Glomerular endothelial cell (primary cell): Measurements from ENCODE around the gene LAMB3. TPM values are rescaled to one million over a fixed set of nuclear protein-coding genes. Genes with fewer than 3 reads are reported as not detected.

Experiments used
- DNase-seq: peaks from one replicate; pipeline ENCODE4 v3.0.0-alpha.2; 2011; ENCODE audit warnings: low read depth, low spot score; ENCODE audit errors: extremely low read depth
- total RNA-seq: library from RNA; depleted of rRNA; stranded (reverse); fragments of >200 nt; gene quantifications from 2 replicates; pipeline ENCODE4 v1.2.3, GENCODE V29; 2015

LAMB3 gene
- total RNA-seq, 1 donor from 2014 or later: 24.5 TPM

DNA sequence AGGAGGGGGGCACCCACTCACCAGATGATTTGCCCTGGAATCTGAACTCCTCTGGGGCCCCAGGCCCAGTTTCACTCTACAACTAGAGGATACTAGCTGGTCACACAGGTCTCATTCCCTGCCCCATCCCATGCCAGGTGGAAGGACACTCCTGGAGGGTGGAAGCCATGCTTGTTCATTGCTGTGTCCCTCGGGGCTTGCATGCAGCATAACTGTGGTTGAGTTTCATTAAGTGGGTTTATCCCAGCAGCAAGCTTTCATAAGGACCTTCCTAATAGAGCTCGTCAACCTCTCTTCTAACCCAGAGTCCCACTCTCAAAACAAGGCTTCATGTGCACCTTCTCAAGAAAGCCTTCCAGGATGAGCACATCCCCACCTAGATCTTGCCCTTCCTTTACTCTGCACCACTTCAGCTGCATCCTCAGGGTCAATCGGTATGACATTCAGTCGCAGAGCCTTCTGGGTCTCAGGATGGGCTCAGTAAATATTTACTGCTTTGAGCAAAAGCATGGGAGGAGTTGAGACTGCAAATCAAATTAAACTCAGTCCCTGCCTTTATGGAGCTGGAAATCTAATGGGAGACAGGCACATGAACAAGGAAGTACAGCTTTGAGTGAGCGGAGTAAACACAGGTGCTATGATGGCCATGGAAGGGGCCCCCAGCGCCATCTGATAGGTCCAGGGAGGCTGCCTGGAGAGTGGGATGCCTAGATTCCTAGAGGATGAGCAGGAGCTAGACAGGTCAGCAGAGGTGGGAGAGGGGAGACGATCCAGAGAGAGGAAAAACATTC lies 32.3 kb downstream of the LAMB3 start:
- no peak for DNase-seq

DNA sequence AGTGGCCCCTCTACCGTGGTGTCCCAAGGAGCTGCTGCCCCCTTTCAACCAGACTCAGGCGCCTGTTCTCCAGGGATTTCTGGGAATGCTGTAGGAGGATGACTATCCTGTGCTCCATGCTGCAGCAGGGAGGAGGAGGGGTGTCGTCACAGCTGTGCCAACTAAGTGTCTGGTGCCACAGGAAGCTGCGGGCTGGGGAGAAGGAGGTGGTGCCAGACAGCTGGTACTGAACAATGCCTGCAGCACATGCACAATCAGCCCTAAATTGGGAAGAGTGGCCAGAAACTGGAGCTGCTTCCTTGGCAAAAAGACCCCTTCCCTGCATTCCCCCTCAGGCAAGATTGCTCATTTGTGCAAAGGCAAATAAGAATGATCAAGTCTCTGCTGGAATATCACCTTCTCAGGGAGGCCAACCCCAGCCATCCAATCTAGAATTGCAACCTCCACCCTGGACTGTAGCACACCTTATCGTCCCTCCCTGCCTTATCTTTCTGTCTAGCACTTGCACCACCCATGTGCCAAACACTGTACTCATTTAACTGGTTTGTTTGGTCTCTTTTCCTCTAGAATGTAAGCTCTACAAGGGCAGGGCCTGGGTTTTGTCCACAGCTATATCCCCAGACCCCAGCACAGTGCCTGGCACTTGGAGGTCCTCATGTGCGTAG lies 33.3 kb downstream of the LAMB3 start:
- DNase-seq: no peak

DNA sequence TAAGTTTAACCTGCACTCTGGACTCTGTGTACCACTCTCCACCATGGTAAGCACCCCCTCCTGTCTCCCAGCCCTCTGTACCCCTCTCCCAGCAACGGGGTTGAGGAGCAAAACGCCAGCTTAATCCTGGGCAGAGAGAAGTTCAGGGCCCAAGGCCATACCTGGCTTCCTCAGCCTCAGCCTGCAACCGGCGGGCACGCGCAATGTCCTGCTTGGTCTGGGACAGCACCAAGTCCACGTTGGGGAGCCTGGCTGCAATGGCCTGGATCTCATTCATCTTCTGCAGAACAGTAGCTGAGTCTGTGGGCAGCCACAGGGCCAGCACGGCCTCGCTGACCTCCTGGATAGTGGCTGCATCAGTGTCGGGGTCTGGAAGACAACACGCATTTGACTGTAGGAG lies 33.9 kb downstream of the LAMB3 start:
- no peak for DNase-seq

DNA sequence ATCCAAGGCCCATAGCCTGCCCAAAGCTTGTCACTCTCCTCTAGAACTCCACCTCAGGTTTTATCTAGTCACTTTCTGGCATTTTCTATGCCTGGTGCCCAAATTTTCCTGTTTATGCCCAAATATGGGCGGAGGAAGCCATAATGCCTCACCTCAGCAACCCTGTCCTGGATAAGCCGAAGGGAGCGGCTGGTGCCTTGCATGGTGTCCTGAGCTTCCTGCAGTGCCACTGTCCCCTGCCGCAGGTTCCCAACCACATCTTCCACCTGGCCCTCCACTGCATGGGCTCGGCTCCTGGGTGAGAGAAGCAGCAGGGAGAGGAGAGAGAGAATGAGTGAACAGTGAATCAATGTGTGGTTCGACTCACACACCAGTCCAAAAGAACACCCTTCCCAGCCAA lies 34.5 kb downstream of the LAMB3 start:
- no peak for DNase-seq

DNA sequence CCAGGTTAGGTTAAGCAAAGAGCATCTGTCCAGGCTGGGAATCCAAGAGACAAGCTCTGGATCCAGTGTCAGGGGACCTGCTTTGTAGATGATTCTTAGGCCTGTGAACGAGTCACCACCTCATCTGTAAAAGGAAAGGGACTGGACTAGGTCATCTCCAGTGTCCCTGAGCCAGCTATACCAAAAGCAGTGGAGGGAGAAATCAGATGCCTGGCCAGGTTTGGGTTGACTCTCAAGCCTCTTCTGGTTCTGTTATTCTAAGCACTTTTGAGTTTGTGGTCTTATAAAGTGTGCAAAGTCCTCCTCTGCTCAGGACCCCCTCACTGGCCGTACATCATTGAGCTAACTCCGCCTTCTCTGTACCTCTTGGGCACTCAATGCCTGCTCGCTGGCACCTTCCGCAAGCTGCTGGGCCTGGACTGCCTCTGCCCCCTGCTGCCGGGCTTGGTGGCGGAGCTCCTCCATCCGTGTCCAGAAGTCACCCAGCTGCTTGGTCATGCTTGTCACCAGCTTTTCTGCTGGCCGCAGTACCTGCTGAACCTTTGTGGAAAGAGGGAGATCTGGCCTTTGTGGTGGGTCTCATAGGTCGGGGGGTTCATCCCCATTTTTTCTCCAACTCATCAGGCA lies 35.1 kb downstream of the LAMB3 start:
- no peak for DNase-seq

DNA sequence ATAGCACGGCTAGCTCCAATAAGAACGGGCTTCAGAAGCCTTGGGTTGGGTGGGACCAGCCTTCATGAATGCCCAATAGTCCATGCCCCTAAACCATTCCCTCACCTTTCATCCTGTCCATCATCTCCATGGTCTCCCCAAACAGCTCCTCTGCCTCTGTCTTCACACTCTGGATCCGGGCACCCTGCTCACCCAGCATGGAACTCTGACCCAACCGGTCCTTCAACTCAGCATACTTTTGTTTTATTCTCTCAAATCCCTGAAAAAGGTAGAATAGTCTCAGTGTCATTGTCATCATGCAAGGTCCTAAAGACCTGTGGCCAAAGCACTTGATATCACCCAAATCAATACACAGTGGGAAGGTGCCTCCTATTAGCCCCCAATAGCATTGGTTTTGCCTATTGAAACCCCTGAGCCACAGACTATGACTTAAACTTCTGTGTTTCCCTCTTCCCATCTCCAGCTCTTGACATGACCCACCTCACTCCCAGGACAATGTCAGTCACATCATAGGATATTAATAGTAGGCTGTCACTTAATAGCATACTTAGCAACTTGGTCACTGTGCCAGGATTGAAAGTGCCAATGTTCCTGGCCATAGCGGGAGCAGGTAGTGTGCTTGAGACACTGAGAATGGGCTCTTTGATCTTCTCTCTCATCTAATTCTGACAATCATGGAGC lies 35.7 kb downstream of the LAMB3 start:
- DNase-seq: no peak

DNA sequence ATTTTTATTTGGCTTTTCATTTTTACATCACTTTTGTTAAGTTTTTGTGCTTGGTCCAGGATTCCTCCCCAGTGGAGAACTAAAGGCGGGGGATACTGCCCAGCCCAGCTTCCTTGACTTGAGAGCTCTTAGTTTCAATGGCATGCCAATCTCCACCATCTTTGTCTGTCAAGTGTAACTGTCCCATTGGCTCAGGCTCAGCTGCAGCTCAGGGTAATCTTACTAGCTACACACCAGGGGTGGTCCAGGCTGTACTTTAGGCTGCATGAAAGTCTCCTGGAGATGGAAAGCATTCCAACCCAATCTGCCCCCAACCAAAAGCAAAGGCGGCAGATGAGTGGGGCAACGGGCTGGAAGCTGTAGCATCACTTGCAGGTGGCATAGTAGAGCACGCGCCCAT lies 37.3 kb downstream of the LAMB3 start:
- no peak for DNase-seq

DNA sequence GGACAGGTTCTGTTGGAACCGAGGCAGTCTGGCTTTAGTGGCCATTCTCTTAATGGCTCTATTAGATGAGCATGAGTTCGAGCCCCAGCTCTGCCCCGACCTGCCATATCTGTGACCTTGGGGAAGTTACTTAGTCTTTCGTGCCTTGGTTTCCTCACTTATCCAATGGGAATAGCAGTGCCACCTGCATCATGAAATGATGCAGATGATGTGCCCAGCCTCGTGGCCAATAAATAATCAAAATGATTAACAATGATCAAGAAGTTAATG lies 38.1 kb downstream of the LAMB3 start:
- no peak for DNase-seq

DNA sequence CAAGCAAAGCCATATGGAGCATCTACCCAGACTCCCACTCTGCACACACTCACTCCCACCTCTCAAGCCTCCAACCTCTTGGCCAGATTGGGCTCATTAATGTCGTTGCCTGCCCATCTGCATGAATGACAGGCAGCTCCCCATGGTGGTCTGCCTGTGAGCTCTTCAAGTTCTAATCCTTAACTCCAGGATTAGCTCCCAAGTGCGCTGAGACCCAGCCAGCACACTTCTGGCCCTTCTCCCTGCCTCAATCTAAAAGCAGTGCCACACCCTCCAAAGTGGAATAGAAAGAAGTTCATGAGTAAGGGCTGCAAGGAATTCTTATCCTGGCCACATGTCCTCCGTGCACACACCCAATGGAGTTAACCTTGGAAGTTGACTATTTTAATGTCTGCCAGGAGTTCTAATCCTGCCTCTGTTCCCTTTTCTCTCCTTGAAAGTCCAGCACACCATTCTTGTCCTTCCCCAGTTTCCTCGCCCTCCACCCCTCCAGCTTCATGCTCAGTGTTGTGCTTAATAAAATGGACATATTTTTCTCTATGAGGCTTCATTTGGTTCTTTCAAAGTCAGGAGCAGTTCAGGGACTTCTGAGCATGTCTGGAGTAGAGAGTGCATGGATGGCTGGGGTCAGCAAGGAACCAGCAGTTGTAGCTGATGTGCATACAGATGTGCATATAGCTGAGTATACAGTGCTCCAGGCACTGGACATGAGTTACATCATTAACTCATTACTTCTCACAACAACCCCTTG lies 38.6 kb downstream of the LAMB3 start:
- no peak for DNase-seq

DNA sequence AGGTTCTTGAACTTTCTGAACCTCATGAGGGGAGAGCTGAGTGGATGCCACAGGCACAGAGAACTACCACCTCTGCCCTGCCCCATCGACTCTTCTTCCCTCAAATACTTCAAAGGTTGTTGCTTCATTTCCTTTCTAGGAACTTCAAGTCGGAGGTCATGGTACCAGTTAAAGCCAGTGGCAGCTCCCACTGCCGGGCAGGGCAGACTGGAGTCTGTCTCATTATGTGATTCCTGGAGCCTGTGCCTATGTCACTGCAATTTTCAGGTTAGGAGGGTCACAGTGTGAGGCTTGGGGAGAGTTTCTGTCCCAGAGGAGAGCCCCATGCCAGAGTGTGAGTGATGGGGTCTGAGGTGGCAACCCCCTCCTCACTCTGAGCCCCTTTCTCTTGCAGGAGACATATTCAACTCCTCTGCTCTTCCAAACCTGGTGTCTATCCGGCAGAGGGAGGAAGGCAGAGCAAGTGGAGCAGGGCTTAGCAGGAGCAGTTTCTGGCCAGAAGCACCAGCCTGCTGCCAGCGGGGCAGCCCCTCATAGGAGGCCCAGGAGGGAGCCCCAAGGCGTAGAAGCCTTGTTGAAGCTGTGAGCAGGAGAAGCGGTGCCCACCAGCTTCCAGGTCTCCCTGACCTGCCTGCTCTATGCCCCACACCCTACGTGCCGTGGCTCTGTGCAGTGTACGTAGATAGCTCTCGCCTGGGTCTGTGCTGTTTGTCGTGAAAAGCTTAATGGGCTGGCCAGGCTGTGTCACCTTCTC lies 39.4 kb downstream of the LAMB3 start:
- no peak for DNase-seq

DNA sequence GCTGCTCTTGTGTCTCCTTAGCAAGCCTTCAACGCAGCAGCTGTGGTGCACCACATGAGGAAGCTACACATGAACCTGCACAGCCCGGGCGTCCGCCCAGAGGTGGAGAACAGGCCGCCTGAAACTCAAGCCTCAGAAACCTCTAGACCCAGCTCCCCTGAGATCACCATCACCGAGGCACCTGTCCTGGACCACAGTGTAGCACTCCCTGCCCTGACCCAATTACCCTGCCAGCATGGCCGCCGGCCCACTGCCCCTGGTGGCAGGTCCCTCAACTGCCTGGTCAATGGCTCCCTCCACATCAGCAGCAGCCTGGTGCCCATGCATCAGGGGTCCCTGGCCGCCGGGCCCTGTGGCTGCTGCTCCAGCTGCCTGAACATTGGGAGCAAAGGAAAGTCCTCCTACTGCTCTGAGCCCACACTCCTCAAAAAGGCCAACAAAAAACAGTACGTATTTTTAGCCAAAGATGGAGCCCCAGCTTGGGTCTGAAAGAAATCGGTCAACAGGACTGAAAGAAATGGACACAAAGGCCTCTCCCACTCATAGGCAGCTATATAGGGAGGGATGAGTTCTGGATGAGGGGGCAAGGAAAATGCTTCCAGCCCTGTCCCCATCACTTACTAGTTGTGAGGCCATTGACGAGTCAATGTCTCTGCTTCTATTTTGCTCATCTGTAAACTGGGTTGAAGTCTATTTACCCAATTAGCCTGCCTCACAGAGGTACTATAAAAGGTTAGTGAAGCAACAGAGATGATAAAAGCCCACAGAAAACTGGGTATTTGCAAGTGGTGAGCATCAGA lies 40.3 kb downstream of the LAMB3 start:
- no peak for DNase-seq

DNA sequence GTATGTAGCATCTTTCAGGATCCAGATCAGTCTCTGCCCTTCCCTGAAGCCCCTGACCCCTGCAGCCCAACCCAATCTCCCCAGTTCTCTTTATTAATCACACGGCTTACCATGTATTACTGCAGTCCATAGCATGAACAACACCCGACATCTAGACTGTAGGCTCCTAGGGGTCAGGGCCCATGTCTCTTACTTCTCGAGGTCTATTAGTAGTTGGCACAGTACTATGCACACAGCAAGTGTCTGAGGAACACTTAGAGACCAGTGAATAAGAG lies 41.7 kb downstream of the LAMB3 start:
- no peak for DNase-seq

DNA sequence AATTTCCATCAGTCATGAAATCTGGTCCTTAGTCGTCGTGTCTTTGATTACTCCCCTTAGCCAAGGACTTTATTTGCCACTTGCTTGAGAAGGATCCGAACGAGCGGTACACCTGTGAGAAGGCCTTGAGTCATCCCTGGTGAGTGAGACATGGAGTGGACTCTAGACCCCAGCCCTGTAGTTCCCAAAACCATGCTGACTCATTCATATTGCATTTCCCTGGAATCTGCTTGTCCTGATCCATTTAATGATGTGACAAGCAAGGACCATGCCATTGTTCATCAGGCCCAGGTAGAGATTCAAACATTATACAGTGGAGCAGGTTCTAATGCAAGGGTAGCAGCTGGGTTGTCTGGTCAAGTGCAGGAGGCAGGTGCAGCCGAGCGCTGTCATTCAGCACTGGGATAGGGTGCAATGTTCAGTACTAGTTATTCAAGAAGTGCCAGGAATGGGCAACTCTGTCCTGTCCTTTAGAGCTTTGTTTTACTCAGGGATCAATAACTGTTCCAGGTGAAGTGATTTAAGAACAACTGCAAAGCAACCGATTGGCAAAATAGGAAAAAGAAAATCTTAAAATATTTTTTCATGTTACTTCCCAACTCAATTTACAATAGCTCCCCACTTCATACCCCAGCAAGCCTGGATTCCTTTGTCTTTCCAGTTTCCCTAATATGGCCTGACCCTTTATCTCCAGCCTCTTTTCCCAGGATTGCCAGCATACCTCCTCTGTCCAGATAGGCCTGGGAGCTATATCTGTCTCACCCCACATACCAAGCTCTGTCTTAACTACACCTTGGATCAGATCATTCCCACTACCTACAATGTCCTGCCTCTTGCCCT lies 42.2 kb downstream of the LAMB3 start:
- DNase-seq: no peak

DNA sequence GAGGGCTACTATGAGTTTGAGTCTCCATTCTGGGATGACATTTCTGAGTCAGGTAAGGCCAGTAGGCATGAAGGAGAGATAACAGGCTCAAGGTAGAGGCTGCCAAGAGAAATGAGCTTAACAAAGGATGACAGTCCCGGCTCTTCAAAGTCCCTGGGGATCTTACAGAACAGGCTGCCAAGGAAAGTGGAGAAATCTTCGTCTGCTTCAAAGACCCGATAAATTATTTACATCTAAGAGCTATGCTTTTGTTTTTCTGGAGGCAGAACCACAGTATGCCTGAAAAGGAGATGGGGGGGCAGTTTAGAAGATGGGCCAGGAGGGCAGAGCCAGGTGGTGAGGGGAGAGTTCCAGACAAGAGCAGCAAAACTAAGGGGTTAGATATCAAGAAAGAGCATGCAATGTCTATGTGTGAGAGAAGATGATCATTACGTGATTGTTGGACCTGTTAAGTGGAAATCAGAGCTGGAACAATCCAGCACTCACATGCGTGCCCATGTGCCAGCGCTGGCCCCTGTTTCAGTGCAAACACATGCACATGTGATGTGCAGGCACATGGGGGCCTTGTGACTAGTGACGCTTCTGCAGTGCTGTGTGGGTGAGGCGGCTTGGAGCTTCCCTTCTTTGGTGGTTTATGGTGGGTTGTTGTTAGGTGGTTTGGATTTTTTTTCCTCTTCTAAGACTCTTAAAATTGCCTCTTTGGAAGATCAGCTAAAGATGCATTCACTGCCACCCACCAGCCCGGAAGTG lies 43.0 kb downstream of the LAMB3 start:
- DNase-seq: no peak

DNA sequence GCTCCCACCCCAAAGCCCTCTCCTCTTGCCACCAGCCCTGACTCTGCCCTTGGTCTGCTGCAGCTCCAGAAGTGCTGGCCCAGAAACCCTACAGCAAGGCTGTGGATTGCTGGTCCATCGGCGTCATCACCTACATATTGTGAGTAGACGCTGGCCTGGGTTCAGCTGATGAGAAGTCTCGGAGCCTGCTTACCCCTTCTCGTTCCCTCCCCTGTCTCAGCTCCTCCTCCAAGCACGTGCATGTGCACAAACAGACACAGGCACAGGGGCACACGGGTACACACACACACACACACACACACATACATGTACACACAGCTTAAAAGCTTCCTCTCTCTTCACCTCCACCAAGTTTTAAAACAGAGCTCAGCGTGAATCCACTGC lies 44.4 kb downstream of the LAMB3 start:
- DNase-seq: no peak

DNA sequence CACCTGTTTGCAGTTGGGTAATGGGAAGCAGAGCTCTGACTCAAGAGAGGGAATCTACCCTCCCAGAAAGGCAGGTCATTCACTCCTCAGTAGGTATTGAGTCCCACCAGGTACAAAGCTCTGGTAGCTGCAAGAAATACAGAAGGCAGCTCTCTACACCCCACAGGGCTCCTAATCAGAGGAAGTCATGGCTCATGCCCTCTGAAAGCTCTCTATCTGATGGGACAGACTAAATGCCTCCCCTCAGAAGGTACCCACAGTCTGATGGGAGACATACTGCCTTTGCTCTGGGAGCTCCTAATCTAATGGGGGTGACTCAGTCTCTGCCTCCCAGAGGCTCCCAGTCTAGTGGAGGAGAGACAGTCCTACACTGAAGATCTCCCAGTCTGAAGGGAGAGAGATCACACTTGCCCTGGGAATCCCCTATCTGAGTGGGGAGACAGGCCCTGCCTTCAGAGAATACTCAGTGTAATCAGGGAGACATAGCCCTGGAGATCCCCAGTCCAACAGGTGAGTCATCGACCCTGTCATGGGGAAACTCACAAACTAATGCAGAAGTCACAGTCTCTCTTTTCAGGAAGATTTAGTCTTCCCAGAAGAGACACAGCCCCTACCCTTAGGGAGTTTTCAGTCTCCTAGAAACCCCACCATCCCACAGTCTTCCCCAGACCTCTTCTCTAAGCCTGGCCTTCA lies 45.0 kb downstream of the LAMB3 start:
- no peak for DNase-seq

DNA sequence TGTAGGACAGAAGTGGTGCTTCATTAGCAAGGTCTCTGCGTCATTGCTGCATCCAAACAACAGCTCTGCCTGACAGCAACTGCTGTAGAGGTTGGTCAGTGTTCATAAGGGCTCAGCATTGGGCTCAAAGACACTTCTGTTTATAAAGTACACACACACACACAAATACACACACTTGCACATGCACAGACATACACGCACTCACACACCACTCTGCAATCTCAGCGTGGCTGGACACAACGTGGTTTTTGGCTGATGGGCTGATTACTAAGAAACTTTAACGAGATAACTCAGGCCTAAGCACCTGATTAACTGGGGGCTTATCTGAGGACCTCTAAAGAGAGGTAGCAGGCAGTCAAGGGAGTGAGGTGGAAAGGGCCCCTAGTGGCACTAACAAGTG lies 48.3 kb downstream of the LAMB3 start:
- DNase-seq: no peak
